SKM-1 treated with dmso at 0.1 percent for 144 hours (cell line): ENCODE measurements around the gene VSIR.
A peak's percentile ranks its signal among the peaks of the same experiment; 100 is the strongest.

Source experiments
- DNase-seq: peaks from one replicate; lab custom pipeline; 2025; ENCODE audit not compliant: unreplicated experiment; lab: John Stamatoyannopoulos, UW

VSIR gene

DNA sequence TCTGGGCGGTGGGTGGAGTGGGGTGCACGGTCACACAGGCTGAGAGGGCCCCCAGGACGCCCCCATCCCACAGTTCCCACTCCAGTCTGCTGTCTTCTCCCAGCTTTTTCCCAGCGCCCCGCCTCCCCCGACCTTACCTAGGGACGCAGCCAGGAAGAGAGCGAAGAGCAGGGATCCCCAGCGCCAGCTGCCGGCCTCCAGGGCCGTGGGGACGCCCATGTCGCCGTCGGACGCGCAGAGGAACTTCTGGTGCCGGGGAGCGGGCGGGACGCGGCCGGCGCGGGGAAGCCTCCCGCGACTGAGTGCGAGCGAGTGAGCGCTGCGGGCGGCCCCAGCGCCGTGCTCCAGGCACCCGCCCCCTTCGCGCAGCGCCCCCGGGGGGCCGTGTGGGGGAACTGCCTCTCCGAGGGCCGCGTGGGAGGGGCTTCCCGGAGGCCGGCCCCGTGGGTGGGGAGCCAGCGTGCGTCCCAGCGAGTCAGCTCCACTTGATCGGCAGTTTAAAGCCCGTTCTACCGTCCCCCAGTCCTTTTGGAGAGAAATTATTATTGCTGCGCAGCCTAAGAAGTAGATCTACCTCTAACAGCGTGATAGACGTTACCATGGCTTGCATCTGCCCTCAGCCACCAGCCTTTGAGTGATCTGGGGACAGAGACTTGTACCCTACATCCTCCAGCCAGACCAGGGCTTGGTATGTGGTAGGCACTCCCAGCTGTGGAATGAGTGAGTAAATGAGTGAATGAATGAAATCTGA, at the start of gene VSIR:
Gene VSIR, minus strand, starts transcription at position 300 of the 751 bp plus-strand sequence. Its CDS starts 81 bp downstream, at position 219.
- DNase-seq = peak; percentile 79

DNA sequence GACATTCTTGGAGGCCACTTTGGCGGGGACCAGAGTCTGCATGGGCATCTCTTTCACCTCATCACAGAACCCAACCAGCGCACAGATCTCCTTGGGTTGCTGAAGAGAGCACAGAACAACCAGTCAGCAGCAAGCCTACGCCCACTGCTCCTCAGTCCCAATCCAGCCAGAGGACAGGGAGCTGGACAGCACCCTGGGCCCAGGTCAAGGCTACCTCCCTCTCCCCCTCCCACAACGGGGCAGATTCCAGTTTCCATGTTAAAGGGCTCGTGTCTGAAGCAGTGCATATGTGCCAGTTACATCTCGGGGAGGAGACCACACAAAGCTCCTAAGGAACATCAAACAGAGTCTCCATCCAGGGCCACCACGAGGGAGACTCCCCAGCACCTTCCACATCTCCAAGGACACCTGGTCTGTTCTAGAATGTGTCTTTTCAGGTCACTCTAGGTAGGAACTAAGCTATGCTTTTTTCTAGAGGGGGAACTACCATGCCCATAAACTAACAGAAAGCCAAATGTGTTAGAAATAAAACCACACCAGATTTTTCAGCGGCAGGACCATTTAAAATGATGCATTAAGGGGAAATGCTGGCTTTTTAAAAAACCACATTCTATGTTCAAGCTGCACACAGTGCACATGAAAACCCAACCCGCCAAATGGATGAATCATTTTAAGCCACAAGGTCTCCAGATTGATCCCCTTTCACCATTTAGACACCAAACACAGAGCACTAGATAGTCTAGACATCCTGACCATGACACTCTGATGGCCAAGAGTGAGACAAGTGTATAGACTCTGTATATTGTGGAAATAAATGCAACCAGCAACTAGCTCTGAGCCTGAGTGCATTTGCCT, 48.8 kb upstream of the VSIR start:
- no peak for DNase-seq

DNA sequence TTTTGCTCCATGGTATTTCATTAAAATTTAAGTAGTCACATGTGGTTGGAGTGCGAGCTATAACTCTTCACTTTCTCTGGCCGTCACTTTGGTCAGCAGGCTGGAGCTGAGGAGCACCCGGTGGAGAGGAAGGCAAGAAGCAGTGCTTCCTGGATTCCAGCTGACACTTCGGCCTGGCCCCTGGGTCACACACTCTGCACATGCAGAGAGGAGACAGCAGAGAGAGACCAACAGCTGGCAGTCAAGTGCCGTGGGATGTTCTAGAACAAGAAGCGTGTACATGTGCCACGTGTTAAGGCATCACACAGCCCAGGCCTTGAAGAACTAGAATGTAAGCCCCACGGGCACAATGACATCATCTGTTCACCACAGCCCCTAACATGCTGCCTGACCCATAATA, 47.6 kb upstream of the VSIR start:
- DNase-seq = no peak

DNA sequence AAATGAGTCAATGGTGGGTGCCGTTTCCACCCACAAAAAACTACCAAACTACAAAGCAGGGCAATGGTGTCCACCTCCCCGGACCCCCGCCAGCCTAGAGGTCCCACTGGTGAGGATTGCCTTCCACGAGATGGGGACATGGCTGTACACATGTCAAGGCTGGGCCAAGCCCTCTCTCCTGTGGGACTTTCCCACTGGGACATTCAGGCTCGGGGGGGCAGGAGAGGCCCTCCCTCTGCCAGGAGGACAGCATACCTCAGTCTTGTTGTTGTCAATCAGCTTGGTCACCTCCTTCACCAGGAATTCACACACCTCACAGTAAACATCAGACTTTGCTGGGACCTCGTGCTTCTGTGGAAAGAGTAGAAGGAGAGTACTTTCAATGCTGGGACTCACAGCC, 46.7 kb upstream of the VSIR start:
- DNase-seq = no peak

DNA sequence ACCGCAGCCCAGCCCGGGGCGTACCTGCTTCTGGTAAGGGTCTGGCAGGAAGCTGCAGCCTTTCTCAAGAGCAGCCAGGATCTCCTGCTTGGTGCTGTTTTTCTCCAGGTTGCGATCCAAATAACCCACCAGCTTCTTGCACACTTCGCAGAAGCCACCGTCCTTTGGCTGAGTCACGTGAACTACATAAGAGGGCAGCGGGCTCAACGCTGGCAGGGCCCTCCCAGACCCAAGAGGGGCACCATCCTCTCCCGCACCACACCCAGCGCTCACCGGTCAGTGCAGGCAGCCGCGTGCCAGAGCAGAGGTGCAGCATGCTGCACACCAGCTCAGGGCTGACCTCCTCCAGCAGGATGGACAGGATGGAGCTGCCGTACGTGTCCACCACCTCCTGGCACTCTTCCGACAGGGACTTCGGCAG, 46.1 kb upstream of the VSIR start:
- DNase-seq = no peak

DNA sequence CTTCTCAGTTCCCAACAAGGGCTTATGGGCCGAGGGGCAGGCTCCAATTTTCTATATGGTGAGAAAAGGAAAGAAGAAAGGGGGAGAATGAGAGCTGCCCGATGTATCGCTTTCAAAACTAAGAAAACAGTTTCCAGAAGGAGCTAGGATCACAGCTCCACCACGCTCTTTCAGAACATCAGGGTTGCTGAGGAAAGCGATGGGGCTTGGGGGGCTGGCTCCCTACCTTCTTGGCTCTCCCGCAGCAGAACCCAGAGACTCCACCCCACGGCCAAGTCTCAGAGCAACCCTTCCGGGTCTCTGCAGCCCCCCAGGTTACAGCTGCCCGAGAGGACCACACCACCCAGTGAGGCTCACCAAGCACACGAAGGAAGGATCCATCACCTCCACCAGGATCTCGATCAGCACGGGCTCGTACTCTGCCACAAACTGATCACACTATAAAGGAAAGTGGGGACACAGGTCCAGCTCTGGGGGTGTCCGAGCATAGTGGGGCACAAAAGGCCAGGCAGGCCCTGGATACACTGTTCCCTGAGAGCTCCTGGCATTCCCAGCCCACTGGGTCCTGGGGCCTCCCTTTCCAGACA, 45.4 kb upstream of the VSIR start:
- DNase-seq = no peak

DNA sequence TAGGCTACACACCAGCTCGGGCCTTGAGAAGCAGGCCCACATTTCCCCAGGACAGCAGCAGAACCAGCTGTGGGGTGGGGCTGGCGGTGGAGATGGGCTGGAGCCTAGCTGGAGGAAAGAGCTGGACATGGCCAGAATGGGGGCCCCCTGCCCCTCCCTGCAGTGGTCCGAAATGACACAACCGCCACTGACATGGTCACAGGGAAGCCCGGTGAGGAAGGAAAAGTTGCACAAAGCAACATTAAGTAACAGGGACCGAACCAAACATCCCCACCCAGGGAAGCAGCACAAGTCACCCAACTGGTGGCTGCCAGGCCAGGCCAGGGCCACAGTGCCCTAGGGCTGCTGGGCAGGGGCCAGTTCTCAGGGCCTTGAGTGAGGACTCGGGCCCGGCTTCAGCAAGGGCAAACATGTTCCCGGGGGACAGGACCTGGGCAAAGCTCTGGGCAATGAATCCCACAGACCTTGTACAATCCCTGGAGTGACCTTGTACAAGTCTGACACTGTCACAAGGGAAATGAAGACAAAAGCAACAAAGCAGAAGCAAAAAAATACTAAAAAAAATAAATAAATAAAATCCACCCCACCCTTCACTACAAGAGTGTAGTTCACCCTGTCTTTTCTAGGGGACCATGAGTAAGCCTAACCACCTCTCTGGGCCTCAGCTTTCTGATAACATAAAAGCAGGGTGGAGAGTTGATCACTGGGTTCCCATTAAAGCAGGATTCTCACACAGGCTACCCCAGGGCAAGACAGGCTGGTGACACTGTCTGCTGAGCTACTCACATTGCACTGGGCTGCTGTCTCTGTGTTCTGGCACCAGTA, 44.7 kb upstream of the VSIR start:
- peak; percentile 61 for DNase-seq

DNA sequence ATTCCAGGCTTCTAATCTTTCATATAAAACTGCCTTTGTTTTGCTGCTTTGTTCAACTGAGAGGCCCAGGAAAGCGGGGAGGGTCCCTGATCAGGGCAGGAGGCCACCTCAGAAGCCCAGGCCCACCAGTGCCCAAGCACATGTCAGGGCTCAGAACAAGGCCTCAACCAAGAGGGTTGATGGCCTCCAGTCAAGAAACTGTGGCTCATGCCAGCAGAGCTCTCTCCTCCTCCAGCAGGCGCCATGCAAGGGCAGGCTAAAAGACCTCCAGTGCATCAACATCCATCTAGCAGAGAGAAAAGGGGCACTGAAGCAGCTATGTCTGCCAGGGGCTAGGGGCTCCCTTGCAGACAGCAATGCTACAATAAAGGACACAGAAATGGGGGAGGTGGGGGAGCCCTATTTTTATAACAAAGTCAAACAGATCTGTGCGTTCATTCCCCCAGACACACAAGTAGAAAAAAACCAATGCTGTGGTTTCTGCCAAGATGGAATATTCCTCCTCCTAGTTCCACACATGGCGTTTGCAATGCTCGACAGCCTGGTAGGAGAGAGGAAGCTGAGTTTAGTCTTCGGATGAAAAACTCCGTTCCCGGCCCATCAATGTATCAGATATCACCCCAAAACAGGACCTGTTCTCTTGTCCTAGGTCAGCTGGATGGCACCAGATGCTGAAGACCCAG, 43.8 kb upstream of the VSIR start:
- DNase-seq = no peak

DNA sequence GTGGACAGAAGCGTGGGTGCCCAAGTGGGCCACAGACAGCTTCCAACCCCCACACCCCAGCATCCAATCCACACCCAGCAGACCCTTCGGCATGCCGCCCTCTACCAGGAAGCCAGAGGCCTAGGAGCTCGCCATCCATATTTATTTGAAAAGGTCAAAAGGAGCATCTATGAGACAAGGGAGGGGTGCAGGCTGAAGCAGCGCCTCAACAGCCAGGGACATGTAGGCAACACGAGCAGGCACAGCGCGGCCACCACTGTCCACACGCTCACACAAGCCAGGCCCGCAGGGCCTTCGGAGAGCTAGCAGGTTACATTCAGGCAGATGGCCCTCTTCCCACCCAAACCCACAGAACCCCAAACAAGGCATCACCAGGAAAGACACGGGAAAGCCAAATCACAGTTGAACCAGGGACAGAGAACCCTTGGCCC, 43.1 kb upstream of the VSIR start:
- no peak for DNase-seq

DNA sequence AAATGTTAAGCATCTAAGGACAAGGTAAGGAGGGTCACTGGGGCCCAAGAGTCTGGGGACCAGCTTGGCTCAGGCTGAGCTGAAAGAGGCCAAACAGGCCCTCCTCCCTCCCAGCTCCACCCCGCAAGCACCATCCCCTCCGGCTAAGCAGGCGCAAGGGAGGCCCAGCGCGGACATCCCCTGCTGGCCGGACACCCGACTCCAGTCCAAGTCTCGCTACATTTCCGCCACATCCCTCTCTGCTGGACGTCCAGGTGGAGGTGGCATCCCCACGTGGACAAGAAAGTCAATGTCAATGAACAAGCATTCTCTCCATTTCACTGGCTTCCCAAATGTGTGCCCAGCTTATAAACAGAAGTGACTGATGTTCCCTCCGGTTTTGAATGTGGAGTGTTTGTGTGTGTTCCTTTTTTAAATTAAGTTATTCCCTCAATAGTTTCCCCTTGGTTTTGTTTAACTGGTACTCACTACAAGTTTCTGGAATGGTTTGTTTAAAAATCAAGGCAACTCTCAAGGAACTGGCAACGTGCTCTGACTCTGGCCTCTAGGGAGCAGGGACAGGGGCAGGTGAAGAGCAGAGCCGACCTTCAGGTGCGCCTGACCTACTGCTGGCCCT, 42.3 kb upstream of the VSIR start:
- DNase-seq = no peak

DNA sequence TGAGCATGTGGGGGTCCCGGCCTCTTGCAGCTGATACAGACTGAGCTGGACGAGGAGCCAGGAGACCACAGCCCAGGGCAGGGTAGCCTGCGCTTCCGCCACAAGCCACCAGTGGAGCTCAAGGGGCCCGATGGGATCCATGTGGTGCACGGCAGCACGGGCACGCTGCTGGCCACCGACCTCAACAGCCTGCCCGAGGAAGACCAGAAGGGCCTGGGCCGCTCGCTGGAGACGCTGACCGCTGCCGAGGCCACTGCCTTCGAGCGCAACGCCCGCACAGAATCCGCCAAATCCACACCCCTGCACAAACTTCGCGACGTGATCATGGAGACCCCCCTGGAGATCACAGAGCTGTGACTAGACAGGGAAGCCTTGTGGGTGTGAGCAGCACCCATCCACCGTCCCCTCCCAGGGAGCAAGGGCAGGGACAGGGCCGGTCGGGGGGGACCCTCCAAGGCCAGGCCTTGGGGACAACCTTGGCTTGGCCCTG, 41.6 kb upstream of the VSIR start:
- no peak for DNase-seq

DNA sequence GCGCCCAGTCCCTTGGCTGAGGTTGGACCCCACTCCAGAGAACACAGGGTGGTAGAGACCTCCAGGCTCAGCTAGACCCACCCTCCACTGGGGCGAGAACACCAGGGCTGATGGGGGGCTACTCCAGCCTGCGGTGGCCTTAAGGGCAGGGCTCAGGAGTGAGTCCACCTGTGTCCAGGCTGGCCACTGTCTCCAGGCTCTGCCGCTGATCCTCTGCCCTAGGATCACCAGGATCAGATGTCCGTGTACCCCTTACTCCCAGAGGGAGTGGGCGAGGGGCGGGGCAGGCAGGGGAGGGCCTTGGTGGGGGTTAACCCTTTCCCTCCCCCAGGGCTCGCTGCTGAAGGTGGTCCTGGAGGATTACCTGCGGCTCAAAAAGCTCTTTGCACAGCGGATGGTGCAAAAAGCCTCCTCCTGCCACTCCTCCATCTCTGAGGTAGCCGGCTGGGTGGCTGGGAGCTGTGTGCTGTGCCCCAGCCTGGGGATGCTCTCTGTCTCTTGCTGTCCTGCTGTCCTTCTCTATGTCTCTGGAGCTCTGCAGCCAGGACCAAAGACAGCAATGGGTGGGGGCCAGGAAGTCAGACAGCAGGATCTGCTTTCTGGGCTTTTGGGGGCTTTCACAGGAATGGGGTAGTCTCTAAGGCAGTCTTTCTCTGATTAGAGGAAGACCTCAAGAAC, 39.7 kb upstream of the VSIR start:
- DNase-seq = no peak

DNA sequence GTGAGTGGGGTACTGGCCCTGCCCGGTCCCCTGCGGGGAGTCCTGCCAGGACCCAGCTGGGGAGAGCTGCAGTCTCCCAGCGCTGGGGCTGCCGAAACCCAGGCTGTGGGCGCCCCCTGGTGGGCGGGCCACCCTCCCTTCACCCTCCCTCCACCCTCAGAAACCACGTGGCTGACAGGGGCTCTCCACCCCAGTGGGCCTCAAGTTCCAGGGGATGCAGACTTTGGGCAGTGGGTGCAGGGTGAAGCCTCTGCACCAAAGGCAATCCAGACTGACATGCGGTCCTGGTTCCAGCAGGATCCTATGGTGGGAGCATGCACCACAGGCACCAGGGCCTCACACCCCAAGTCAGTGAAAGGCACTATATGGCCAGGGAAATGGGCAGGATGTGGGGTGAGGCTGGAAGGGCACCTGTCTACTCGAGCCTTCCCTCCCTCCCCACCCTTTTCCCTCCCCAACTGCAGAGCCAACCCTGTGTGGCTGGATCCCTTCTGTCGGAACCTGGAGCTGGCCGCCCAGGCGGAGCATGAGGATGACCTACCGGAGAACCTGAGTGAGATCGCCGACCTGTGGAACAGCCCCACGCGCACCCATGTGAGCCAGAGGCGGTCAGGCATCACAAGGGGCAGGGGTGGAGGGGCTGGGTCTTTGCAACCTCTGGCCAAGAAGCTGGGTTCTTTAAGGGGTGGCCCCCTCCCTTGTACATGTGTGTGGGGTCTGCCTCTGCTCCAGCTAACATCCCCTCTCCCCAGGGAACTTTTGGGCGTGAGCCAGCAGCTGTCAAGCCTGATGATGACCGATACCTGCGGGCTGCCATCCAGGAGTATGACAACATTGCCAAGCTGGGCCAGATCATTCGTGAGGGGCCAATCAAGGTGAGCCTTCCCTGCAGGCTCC, 38.9 kb upstream of the VSIR start:
- peak; percentile 45 for DNase-seq

DNA sequence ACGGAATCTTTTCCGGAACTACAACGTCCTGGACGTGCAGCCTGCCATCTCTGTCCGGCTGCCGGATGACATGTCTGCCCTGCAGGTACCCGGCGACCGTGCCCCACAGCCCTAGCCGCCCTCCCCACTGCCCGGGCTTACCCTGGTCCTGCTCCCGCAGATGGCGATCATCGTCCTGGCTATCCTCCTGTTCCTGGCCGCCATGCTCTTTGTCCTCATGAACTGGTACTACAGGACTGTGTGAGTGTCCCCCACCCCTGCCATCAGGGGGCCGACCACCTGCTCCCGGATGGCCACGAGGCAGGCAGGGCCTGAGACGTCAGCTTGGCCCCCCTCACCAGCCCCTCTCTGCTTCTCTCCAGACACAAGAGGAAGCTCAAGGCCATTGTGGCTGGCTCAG, 38.0 kb upstream of the VSIR start:
- no peak for DNase-seq

DNA sequence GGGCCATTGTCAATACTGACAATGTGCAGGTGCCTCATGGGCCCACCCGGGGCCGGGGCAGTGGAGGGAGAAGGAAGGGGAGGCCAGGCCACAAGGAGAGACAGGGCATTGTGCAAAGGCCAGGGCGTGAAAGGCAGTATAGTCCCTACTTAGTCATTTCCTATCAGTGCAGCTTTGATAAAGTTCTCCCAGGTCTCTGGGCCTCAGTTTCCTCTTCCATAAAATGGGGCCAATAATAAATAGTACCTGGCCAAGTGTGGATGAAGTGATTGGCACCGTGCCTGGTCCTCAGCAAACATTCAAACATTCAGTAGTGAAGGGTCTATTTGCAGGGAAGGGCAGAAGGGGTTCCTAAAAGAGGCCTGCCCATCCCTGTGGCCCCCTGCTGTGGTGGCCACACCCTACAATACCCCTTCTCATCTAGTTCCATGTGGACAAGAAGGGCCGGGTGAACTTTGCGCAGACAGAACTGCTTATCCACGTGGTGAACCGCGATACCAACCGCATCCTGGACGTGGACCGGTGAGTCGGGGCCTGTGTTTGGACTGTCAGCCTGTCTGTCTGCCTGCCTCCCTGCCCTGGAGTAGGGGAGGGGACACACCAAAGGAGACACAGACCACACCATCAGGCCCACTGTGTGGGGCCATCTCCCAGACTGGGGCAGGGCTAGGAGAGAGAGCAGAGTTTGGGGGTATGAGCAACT, 36.9 kb upstream of the VSIR start:
- no peak for DNase-seq

DNA sequence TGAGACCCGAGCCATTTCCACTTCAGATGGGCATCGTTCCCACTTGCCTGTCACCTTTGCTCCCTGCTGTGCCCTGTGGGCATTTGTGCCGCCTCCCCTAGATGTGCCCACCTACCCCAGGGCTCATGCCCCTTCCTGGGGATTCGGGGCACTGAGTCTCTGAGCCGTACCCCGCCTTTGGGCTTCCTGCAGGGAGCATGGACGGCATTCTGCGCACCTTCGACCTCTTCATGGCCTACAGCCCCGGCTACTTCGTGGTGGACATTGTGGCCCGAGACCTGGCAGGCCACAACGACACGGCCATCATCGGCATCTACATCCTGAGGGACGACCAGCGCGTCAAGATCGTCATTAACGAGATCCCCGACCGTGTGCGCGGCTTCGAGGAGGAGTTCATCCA, 36.3 kb upstream of the VSIR start:
- DNase-seq = no peak
